Activated naive CD4-positive, alpha-beta T cell treated with anti-CD3 and anti-CD28 coated beads for 36 hours (primary cell): Measurements from ENCODE around the gene CDK5R1. TPM values are rescaled to one million over a fixed set of nuclear protein-coding genes. Genes with fewer than 3 reads are reported as not detected.

Experiments
- CTCF ChIA-PET: fragments of 350-600 bp; sonication (Branson Sonifier 250); formaldehyde crosslinking; loops from one replicate; lab custom pipeline; 2021; ENCODE audit warnings: antibody characterized with exemption; lab: Charles Lee
- DNase-seq: peaks from one replicate; pipeline ENCODE4 v3.0.0-alpha.2; 2020
- H3K27ac Mint-ChIP-seq: one replicate; pipeline ENCODE4 v1.8.0; 2021; ENCODE audit warnings: mild to moderate bottlenecking, mixed read lengths
- H3K27me3 Mint-ChIP-seq: one replicate; pipeline ENCODE4 v1.8.0; 2021; ENCODE audit warnings: low read depth, mixed read lengths
- H3K36me3 Mint-ChIP-seq: one replicate; pipeline ENCODE4 v1.8.0; 2021; ENCODE audit warnings: low read depth, mixed read lengths
- H3K4me1 Mint-ChIP-seq: one replicate; pipeline ENCODE4 v1.8.0; 2021; ENCODE audit warnings: low read depth, mixed read lengths
- H3K4me3 Mint-ChIP-seq: one replicate; pipeline ENCODE4 v1.8.0; 2021; ENCODE audit warnings: mild to moderate bottlenecking, moderate library complexity, mixed read lengths
- H3K9me3 Mint-ChIP-seq: one replicate; pipeline ENCODE4 v1.8.0; 2021; ENCODE audit warnings: mixed read lengths
- intact Hi-C: fragments of 100-400 bp; cut with micrococcal nuclease; formaldehyde crosslinking; loops from one replicate; pipeline ENCODE4 v1.15.1; 2023
- total RNA-seq, 2 experiments: library from RNA; stranded (reverse); gene quantifications; one replicate each; pipeline ENCODE4 v1.2.3, GENCODE V29; 2021

CDK5R1 gene
- total RNA-seq, 2 experiments from 2014 or later = 50.6 to 52.1 TPM

- H3K4me3 Mint-ChIP-seq = no peak overlapping the region
- CTCF ChIA-PET = no interaction called here
- no peaks in the 10 kb centered on the region for H3K27me3 Mint-ChIP-seq
- H3K27ac Mint-ChIP-seq = no peak overlapping the region
- H3K4me1 Mint-ChIP-seq = peaks cover 33% of the 10 kb centered on the region
- no peak for DNase-seq
- H3K9me3 Mint-ChIP-seq = no peaks in the 10 kb centered on the region
- intact Hi-C loops = no loop called here
- H3K36me3 Mint-ChIP-seq = peaks cover 56% of the 10 kb centered on the region
Measured at GRCh38 chr17:32451879-32452278, 34.9 kb upstream of the CDK5R1 start.

DNA sequence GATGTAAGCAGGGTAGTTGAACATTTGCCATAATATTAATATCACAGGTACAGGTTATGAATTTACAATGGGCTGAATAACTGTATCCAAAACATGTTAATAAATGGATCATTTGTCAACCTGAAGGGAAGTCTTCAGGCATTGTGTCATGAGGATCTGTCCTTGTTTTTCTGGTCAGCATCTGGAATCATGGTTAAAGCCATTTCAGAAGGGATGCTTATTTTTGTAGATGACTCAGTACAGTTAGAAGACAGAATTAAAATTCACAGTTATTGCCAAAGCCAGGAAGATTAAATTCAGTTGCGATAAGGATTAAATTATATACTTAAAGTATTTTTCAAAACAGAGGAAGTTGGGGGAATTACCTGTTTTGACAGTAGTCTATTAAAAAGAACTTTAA, 34.5 kb upstream of the CDK5R1 start:
- Mint-ChIP-seq H3K27me3 (no peaks in the 10 kb centered on the region), H3K9me3 (no peaks in the 10 kb centered on the region), H3K27ac (no peak overlapping the region), H3K4me3 (no peak overlapping the region), H3K36me3 (peaks cover 56% of the 10 kb centered on the region), H3K4me1 (peaks cover 33% of the 10 kb centered on the region)
- CTCF ChIA-PET = interaction anchor here (1.2 kb wide), 1 partner anchor 9 kb away, joined by 5 read pairs; no protein-coding TSS in a partner anchor
- DNase-seq = no peak
- intact Hi-C loops = no loop called here

GRCh38 chr17:32453370-32453769, 33.4 kb upstream of the CDK5R1 start:
- Mint-ChIP-seq H3K27ac (no peak overlapping the region), H3K4me3 (no peak overlapping the region), H3K36me3 (peaks cover 62% of the 10 kb centered on the region), H3K27me3 (no peaks in the 10 kb centered on the region), H3K4me1 (peaks cover 40% of the 10 kb centered on the region), H3K9me3 (no peaks in the 10 kb centered on the region)
- intact Hi-C loops = no loop called here
- DNase-seq = no peak
- CTCF ChIA-PET = interaction anchor here (1.0 to 1.2 kb wide), 2 partner anchors 8 to 31 kb away, joined by 4 to 5 read pairs; no protein-coding TSS in a partner anchor

- DNase-seq = no peak
- H3K4me1 Mint-ChIP-seq = peaks cover 46% of the 10 kb centered on the region
- H3K9me3 Mint-ChIP-seq = no peaks in the 10 kb centered on the region
- intact Hi-C loops = no loop called here
- H3K36me3 Mint-ChIP-seq = peaks cover 70% of the 10 kb centered on the region
- no peaks in the 10 kb centered on the region for H3K27me3 Mint-ChIP-seq
- peak overlapping the region; percentile 64 for H3K27ac Mint-ChIP-seq
- CTCF ChIA-PET = interaction anchor here (1.1 kb wide), 1 partner anchor 14 kb away, joined by 3 read pairs; the partner anchor contains the start of gene PSMD11
- no peak overlapping the region for H3K4me3 Mint-ChIP-seq
Measured at GRCh38 chr17:32458371-32458770, 28.4 kb upstream of the CDK5R1 start.

DNA sequence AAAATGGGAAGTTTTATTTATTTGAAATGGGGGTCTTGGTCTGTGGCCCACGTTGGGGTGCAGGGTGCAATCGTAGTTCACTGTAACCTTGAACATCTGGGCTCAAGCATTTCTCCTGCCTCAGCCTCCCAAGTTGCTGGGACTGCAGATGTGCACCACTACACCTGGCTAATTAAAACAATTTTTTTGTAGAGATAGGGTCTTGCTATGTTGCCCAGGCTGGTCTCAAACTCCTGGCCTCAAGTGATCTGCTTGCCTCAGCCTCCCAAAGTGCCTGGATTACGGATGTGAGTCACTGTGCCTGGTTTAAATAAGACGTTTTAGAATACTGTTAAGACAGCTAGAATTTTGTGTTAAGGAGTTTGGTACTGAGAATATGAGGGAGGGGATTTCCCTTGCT, 26.7 kb upstream of the CDK5R1 start:
- no peak for DNase-seq
- Mint-ChIP-seq H3K4me1 (peaks cover 44% of the 10 kb centered on the region), H3K9me3 (no peaks in the 10 kb centered on the region), H3K27ac (peak overlapping the region; percentile 76), H3K27me3 (no peaks in the 10 kb centered on the region), H3K4me3 (no peak overlapping the region), H3K36me3 (peaks cover 64% of the 10 kb centered on the region)
- intact Hi-C loops = loop anchor here (2.0 to 5.0 kb wide), 3 partner anchors 65 to 417 kb away; partner anchors contain the start of gene MYO1D
- CTCF ChIA-PET = interaction anchor here (0.8 to 5.7 kb wide), 5 partner anchors 12 to 297 kb away, joined by 3 to 96 read pairs (median 9); partner anchors contain the start of gene PSMD11

GRCh38 chr17:32461498-32461852, 25.3 kb upstream of the CDK5R1 start:
- Mint-ChIP-seq H3K4me3 (no peak overlapping the region), H3K36me3 (peaks cover 62% of the 10 kb centered on the region), H3K4me1 (peaks cover 42% of the 10 kb centered on the region), H3K27me3 (no peaks in the 10 kb centered on the region), H3K27ac (peak overlapping the region; percentile 72), H3K9me3 (no peaks in the 10 kb centered on the region)
- intact Hi-C loops = loop anchor here (1.0 to 5.0 kb wide), 4 partner anchors 17 to 416 kb away; partner anchors contain the start of genes MYO1D and PSMD11
- CTCF ChIA-PET = interaction anchor here (0.6 to 5.7 kb wide), 30 partner anchors 9 to 1289 kb away, joined by 3 to 96 read pairs (median 4); partner anchors contain the start of genes MYO1D and PSMD11
- no peak for DNase-seq

- Mint-ChIP-seq H3K4me3 (no peak overlapping the region), H3K4me1 (peaks cover 37% of the 10 kb centered on the region), H3K27ac (peak overlapping the region; percentile 72), H3K9me3 (no peaks in the 10 kb centered on the region), H3K27me3 (no peaks in the 10 kb centered on the region), H3K36me3 (peaks cover 58% of the 10 kb centered on the region)
- CTCF ChIA-PET = interaction anchor here (0.6 to 5.7 kb wide), 49 partner anchors 8 to 1289 kb away, joined by 3 to 96 read pairs (median 4); partner anchors contain the start of genes CDK5R1, MYO1D and PSMD11
- intact Hi-C loops = loop anchor here (1.0 to 5.0 kb wide), 7 partner anchors 18 to 415 kb away; partner anchors contain the start of genes MYO1D and PSMD11
- DNase-seq = peak; percentile 83
Measured at GRCh38 chr17:32461853-32462617, 24.8 kb upstream of the CDK5R1 start.

DNA sequence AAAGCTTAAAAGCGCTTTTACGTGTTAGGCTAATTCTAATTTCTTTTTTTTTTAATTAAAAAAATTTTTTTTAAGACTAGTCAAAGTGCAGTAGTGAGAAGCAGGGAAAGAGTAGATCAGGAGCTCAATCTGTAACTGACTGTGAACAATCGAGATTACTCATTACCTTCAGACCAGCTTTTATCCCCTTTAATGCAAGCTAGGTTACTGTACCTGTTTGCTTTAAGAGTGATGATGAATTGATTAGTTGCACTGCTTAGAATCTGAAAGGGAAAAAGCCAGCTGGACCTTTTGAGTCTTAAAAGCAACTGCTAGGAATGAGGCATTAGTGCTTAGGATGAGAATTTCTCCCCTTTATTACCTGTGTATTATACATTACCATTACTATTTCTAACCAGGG, 23.5 kb upstream of the CDK5R1 start:
- no peak for DNase-seq
- intact Hi-C loops = loop anchor here (5.0 kb wide), 2 partner anchors 211 to 414 kb away; partner anchors contain the start of gene MYO1D
- H3K4me3 Mint-ChIP-seq = no peak overlapping the region

GRCh38 chr17:32464374-32464773, 22.4 kb upstream of the CDK5R1 start:
- Mint-ChIP-seq H3K4me3 (no peak overlapping the region), H3K27me3 (no peaks in the 10 kb centered on the region), H3K36me3 (peaks cover 57% of the 10 kb centered on the region), H3K27ac (no peak overlapping the region), H3K4me1 (peaks cover 18% of the 10 kb centered on the region), H3K9me3 (no peaks in the 10 kb centered on the region)
- DNase-seq = no peak
- intact Hi-C loops = loop anchor here (5.0 kb wide), 2 partner anchors 212 to 413 kb away; partner anchors contain the start of gene MYO1D
- CTCF ChIA-PET = interaction anchor here (0.9 to 5.7 kb wide), 5 partner anchors 19 to 293 kb away, joined by 3 to 96 read pairs (median 18); partner anchors contain the start of gene PSMD11

More for the DNA sequence above, 23.5 kb upstream of the CDK5R1 start:
- Mint-ChIP-seq H3K27me3 (no peaks in the 10 kb centered on the region), H3K36me3 (peaks cover 55% of the 10 kb centered on the region), H3K4me1 (peaks cover 27% of the 10 kb centered on the region), H3K9me3 (no peaks in the 10 kb centered on the region), H3K27ac (no peak overlapping the region)
- CTCF ChIA-PET = interaction anchor here (0.6 to 5.7 kb wide), 25 partner anchors 9 to 445 kb away, joined by 3 to 96 read pairs (median 5); partner anchors contain the start of genes CDK5R1, MYO1D and PSMD11

GRCh38 chr17:32467949-32468348, 18.8 kb upstream of the CDK5R1 start:
- no peaks in the 10 kb centered on the region for H3K27me3 Mint-ChIP-seq
- DNase-seq = no peak
- peaks cover 50% of the 10 kb centered on the region for H3K36me3 Mint-ChIP-seq
- peaks cover 2% of the 10 kb centered on the region for H3K4me1 Mint-ChIP-seq
- intact Hi-C loops = no loop called here
- CTCF ChIA-PET = interaction anchor here (0.6 to 1.5 kb wide), 7 partner anchors 11 to 541 kb away, joined by 3 to 6 read pairs (median 3); partner anchors contain the start of gene PSMD11
- H3K4me3 Mint-ChIP-seq = no peak overlapping the region
- H3K27ac Mint-ChIP-seq = no peak overlapping the region
- H3K9me3 Mint-ChIP-seq = no peaks in the 10 kb centered on the region

GRCh38 chr17:32470405-32471167, 16.2 kb upstream of the CDK5R1 start:
- no peak overlapping the region for H3K27ac Mint-ChIP-seq
- CTCF ChIA-PET = interaction anchor here (0.7 to 5.2 kb wide), 4 partner anchors 8 to 283 kb away, joined by 3 to 45 read pairs (median 4); no protein-coding TSS in a partner anchor
- H3K4me3 Mint-ChIP-seq = no peak overlapping the region
- DNase-seq = no peak
- H3K9me3 Mint-ChIP-seq = no peaks in the 10 kb centered on the region
- intact Hi-C loops = no loop called here
- peaks cover 60% of the 10 kb centered on the region for H3K36me3 Mint-ChIP-seq
- H3K4me1 Mint-ChIP-seq = peaks cover 9% of the 10 kb centered on the region
- H3K27me3 Mint-ChIP-seq = no peaks in the 10 kb centered on the region
